HCT116 (cell line): ENCODE results near the gene LIX1.

Experiments used
- CEBPB ChIP-seq: IDR thresholded peaks from 2 replicates; pipeline ENCODE4 v1.6.1; 2012; ENCODE audit warnings: low read depth
- EZH2 ChIP-seq: fragments of 200-600 bp; sonication (generic); IDR thresholded peaks from 2 replicates; pipeline ENCODE4 v1.6.1; 2017; ENCODE audit warnings: antibody characterized with exemption, mixed run types
- POLR2AphosphoS5 ChIP-seq: IDR thresholded peaks from 2 replicates; pipeline ENCODE4 v1.6.1; 2011; ENCODE audit warnings: mild to moderate bottlenecking, low read depth, low read length, moderate library complexity
- REST ChIP-seq: IDR thresholded peaks from 2 replicates; pipeline ENCODE4 v1.6.1; 2012; ENCODE audit warnings: low read depth
- TF ChIP-seq, protein P1 (sequence below), 3 experiments: fragments of 200-600 bp in 1 of 3; sonication (generic) in 1 of 3; IDR thresholded peaks in 2 of 3; conservative IDR thresholded peaks in 1 of 3; 2 replicates each; pipeline ENCODE4 v1.5.1; 2012 to 2017; ENCODE audit warnings: low read depth in 2 of 3, low read length in 2 of 3, antibody characterized with exemption in 1 of 3, borderline replicate concordance in 1 of 3, control low read depth in 1 of 3, mild to moderate bottlenecking in 1 of 3, mixed read lengths in 1 of 3, mixed run types in 1 of 3, moderate library complexity in 1 of 3; ENCODE audit not compliant: insufficient read depth in 1 of 3
- TF ChIP-seq, protein P2 (sequence below): IDR thresholded peaks from 2 replicates; pipeline ENCODE4 v1.6.1; 2012

DNA sequence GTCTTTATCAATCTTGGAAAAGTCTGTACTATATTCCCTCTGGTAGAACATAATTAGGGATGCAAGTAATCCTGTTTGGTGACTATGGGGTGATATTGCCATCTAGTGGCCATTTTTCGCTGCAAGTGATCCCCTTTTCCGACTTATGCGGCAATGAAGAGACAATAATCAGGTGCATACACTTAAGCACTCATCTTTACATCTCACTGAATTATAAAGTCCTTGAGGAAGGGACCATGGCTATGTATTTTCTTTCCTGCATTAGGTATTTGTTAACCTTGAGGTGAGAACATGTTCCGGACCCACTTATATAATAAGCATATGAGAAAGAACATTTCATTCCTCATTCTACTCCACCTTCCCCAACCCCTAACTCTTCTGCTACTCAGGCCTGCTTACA is 19.6 kb upstream of the LIX1 start:
- TF ChIP-seq, protein P1, sequence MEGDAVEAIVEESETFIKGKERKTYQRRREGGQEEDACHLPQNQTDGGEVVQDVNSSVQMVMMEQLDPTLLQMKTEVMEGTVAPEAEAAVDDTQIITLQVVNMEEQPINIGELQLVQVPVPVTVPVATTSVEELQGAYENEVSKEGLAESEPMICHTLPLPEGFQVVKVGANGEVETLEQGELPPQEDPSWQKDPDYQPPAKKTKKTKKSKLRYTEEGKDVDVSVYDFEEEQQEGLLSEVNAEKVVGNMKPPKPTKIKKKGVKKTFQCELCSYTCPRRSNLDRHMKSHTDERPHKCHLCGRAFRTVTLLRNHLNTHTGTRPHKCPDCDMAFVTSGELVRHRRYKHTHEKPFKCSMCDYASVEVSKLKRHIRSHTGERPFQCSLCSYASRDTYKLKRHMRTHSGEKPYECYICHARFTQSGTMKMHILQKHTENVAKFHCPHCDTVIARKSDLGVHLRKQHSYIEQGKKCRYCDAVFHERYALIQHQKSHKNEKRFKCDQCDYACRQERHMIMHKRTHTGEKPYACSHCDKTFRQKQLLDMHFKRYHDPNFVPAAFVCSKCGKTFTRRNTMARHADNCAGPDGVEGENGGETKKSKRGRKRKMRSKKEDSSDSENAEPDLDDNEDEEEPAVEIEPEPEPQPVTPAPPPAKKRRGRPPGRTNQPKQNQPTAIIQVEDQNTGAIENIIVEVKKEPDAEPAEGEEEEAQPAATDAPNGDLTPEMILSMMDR (IDR thresholded peaks at IDR 0.05 in 2 of 3, conservative IDR thresholded peaks at IDR 0.05 in 1 of 3; ENCODE audit: borderline replicate concordance in 1 of 3, insufficient read depth in 1 of 3, low read depth in 2 of 3, low read length in 2 of 3), result peak; percentile 67 to 95 (median 81)
- TF ChIP-seq, protein P2, sequence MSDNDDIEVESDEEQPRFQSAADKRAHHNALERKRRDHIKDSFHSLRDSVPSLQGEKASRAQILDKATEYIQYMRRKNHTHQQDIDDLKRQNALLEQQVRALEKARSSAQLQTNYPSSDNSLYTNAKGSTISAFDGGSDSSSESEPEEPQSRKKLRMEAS, result no peak
- TF ChIP-seq CEBPB (no peak), REST (no peak), POLR2AphosphoS5 (peak; percentile 31; the same call in 1 of the 2 replicates), EZH2 (no peak)
